GM21723 (cell line): Measurements from ENCODE around the gene DAZAP1.

Experiments
- ATAC-seq: cut with Tn5 transposase; IDR thresholded peaks from one replicate; pipeline ENCODE4 v1.9.1; 2021; ENCODE audit warnings: mild to moderate bottlenecking, moderate library complexity; ENCODE audit not compliant: unreplicated experiment

The DAZAP1 gene

GRCh38 chr19:1455336-1456120, 48.1 kb downstream of the DAZAP1 start:
- ATAC-seq: no peak

GRCh38 chr19:1456121-1456900, 48.9 kb downstream of the DAZAP1 start:
- no peak for ATAC-seq

DNA sequence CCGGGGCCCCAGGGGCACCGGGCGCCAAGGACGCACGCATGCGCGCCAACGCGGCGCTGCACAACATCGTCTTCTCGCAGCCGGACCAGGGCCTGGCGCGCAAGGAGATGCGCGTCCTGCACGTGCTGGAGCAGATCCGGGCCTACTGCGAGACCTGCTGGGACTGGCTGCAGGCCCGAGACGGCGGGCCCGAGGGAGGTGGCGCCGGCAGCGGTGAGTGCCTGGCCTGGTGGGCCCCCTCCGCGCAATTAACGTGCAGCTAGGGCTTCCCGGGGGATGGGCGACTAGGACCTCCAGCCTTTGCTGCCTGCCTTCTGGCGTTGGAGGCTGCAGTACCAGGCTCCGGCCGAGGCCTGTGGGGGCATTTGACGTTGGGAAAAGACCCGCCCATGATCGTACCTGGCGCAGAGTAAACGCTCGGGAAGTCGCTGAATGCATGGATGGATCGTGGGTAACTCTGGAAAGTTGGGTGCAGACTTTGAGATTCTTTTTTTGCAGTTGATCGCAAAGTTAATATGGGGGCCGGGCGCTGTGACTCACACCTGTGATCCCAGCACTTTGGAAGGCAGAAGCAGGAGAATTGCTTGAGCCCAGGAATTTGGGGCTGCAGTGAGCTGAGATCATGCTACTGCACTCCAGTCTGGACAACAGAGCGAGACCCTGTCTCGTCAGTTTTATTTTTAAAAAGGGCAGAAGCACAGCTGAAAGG, 49.8 kb downstream of the DAZAP1 start:
- no peak for ATAC-seq

DNA sequence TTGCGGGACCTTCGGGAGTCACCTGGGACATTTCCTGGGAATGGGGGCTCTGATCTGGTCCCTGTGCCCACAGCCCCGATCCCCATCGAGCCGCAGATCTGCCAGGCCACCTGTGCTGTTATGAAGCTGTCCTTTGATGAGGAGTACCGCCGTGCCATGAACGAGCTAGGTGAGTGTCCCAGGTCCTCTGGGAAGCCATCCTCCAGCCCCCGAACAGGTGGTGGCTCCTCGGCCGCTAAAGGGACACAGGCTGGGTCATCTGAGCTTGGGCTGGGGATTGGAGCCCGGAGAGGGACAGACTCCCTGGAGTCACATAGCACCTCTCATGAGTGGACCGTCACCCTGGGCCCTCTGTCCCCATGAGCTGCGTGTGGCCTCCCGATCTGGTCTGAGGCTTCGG, 50.5 kb downstream of the DAZAP1 start:
- ATAC-seq: no peak

DNA sequence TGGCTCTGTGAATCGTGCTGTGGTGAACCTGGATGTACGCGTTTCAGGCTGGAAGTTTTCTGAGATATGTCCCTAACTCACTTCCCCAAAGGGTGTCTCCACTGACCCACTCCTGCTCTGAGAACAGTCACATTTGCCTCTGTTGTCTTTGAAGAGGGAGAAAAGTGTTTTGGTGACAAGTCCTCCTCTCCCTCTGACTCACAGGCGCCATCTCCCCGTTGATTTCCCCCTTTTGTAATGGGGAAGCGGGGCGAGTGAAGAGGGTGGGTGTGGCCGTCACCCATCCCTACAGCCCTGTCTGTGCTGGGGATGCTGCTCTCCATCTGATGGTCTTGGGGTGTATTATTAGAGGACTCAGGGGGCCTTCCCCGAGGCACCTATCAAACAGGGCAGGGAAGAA, 52.1 kb downstream of the DAZAP1 start:
- no peak for ATAC-seq

- no peak for ATAC-seq
These were observed 52.9 kb downstream of the DAZAP1 start for GRCh38 chr19:1460033-1460995.

- no peak for ATAC-seq
These were observed 54.5 kb downstream of the DAZAP1 start for GRCh38 chr19:1461862-1462261.

DNA sequence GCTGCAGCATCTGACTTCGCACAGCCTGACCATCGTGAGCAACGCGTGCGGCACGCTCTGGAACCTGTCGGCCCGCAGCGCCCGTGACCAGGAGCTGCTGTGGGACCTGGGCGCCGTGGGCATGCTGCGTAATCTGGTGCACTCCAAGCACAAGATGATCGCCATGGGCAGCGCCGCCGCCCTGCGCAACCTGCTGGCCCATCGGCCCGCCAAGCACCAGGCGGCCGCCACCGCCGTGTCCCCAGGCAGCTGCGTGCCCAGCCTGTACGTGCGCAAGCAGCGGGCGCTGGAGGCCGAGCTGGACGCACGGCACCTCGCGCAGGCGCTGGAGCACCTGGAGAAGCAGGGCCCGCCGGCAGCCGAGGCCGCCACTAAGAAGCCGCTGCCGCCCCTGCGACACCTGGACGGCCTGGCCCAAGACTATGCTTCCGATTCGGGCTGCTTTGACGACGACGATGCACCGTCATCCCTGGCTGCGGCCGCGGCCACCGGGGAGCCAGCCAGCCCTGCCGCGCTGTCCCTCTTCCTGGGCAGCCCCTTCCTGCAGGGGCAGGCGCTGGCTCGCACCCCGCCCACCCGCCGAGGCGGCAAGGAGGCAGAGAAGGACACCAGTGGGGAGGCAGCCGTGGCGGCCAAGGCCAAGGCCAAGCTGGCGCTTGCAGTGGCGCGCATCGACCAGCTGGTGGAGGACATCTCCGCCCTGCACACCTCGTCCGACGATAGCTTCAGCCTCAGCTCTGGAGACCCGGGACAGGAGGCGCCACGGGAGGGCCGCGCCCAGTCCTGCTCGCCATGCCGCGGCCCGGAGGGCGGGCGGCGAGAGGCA, 58.0 kb downstream of the DAZAP1 start:
- no peak for ATAC-seq

- ATAC-seq: no peak
These were observed 58.7 kb downstream of the DAZAP1 start for GRCh38 chr19:1466018-1466460.

DNA sequence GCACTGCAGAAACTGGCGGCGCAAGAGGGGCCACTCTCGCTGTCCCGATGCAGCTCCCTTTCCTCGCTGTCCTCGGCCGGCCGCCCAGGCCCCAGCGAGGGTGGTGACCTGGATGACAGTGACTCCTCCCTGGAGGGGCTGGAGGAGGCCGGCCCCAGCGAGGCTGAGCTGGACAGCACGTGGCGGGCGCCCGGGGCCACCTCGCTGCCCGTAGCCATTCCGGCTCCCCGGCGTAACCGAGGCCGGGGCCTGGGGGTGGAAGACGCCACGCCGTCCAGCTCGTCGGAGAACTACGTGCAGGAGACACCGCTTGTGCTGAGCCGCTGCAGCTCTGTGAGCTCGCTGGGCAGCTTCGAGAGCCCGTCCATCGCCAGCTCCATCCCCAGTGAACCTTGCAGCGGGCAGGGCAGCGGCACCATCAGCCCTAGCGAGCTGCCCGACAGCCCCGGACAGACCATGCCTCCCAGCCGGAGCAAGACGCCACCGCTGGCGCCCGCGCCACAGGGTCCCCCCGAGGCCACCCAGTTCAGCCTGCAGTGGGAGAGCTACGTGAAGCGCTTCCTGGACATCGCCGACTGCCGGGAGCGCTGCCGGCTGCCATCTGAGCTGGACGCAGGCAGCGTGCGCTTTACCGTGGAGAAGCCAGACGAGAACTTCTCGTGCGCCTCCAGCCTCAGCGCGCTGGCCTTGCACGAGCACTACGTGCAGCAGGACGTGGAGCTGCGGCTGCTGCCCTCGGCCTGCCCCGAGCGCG, 59.3 kb downstream of the DAZAP1 start:
- ATAC-seq: no peak

GRCh38 chr19:1467215-1467489, 59.8 kb downstream of the DAZAP1 start:
- no peak for ATAC-seq

DNA sequence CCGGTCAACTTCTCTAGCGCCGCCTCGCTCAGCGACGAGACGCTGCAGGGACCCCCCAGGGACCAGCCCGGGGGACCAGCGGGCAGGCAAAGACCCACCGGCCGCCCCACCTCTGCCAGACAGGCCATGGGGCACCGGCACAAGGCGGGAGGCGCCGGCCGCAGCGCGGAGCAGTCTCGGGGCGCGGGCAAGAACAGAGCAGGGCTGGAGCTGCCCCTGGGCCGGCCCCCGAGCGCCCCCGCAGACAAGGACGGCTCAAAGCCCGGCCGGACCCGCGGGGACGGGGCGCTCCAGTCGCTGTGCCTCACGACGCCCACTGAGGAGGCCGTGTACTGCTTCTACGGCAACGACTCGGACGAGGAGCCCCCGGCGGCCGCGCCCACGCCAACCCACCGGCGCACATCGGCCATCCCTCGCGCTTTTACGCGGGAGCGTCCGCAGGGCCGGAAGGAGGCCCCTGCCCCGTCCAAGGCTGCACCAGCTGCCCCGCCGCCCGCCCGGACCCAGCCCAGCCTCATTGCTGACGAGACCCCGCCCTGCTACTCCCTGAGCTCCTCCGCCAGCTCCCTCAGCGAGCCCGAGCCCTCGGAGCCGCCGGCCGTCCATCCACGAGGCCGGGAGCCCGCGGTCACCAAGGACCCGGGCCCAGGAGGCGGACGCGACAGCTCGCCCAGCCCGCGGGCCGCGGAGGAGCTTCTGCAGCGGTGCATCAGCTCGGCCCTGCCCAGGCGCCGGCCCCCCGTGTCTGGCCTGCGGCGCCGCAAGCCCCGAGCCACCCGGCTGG, 60.3 kb downstream of the DAZAP1 start:
- ATAC-seq: no peak

- no peak for ATAC-seq
These were observed 61.0 kb downstream of the DAZAP1 start for GRCh38 chr19:1468274-1468820.

DNA sequence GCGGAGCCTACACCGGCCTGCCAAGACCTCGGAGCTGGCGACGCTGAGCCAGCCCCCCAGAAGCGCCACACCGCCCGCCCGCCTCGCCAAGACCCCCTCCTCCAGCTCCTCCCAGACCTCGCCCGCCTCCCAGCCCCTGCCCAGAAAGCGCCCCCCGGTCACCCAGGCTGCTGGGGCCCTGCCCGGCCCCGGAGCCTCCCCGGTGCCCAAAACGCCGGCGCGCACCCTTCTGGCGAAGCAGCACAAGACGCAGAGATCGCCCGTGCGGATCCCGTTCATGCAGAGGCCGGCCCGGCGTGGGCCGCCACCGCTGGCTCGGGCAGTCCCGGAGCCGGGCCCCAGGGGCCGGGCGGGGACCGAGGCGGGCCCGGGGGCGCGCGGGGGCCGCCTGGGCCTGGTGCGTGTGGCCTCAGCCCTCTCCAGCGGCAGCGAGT, 61.5 kb downstream of the DAZAP1 start:
- no peak for ATAC-seq

GRCh38 chr19:1469255-1470054, 62.1 kb downstream of the DAZAP1 start:
- no peak for ATAC-seq

DNA sequence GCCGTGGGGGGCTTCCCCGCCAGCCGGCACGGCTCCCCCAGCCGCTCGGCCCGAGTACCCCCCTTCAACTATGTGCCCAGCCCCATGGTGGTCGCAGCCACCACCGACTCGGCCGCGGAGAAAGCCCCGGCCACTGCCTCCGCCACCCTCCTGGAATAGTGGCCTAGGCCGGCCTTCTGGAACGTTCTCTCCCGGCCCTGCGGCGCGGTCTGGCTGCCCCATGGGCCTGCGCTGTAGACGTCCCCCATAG, 62.6 kb downstream of the DAZAP1 start:
- ATAC-seq: no peak

DNA sequence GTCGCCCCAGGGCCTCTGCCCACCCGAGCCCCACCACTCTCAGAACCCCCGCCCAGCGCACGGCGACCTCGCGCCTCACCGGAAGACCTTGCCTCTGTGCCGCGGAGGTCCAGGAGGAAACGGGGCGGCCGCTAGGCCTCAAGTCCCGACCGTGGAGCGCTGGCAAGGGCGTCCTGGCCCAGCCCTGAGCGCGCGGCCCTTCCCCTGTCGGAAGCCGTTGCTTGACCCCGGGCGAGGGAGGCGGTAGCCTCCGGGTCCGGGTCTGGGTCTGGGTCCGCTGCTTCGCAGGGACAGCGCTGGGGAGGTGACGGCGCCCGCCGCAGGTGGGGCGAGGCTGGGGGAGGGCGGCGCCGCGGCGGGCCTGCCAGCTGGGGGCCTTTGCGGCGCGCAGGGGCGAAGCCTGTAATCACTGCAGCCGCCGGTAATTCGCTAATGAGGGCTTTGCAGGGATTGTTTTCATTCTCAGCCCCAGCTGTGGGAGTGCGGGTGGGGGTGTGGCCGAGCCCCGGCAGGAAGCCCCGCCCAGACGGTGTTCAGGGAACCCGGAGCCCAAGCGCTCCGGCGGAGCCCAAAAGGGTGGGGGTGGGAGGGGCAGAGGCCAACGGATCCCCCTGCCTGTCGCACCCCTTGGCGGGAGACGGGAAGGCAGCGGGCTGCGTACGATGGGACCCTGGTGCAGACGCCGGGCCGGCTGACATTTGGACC, 63.1 kb downstream of the DAZAP1 start:
- no peak for ATAC-seq
